NCI-H2196 (cell line): Measurements from ENCODE around the gene NT5C1A.

Experiments used
- DNase-seq: peaks from one replicate; lab custom pipeline; 2025; ENCODE audit not compliant: unreplicated experiment; lab: John Stamatoyannopoulos, UW

Gene NT5C1A

GRCh38 chr1:39639305-39640130, 32.4 kb downstream of the NT5C1A start, which contains the start of gene HEYL:
Gene HEYL (minus strand): TSS chr1:39639643. CDS start chr1:39639625, 18 bp downstream.
- peak; percentile 81 for DNase-seq

- no peak for DNase-seq
Observed at GRCh38 chr1:39638965-39639304, 33.0 kb downstream of the NT5C1A start.

GRCh38 chr1:39637361-39637760, 34.5 kb downstream of the NT5C1A start:
- no peak for DNase-seq

- DNase-seq, result no peak
Observed at GRCh38 chr1:39635871-39636210, 36.1 kb downstream of the NT5C1A start.

GRCh38 chr1:39635205-39635870, 36.6 kb downstream of the NT5C1A start:
- DNase-seq, result no peak

GRCh38 chr1:39633422-39633821, 38.5 kb downstream of the NT5C1A start:
- DNase-seq, result no peak

- DNase-seq, result no peak
Observed at GRCh38 chr1:39632682-39633417, 39.1 kb downstream of the NT5C1A start.

GRCh38 chr1:39632323-39632681, 39.6 kb downstream of the NT5C1A start:
- DNase-seq, result no peak

GRCh38 chr1:39631361-39632322, 40.3 kb downstream of the NT5C1A start:
- DNase-seq, result no peak

GRCh38 chr1:39628807-39629350, 43.0 kb downstream of the NT5C1A start:
- no peak for DNase-seq

- DNase-seq, result no peak
Observed at GRCh38 chr1:39626646-39627045, 45.3 kb downstream of the NT5C1A start.

- no peak for DNase-seq
Observed at GRCh38 chr1:39625462-39626273, 46.2 kb downstream of the NT5C1A start.

GRCh38 chr1:39625009-39625408, 46.9 kb downstream of the NT5C1A start:
- no peak for DNase-seq

GRCh38 chr1:39623053-39623452, 48.9 kb downstream of the NT5C1A start:
- no peak for DNase-seq

GRCh38 chr1:39622427-39622826, 49.5 kb downstream of the NT5C1A start:
- DNase-seq, result no peak

- no peak for DNase-seq
Observed at GRCh38 chr1:39620659-39621165, 51.2 kb downstream of the NT5C1A start.

GRCh38 chr1:39617488-39618049, 54.3 kb downstream of the NT5C1A start:
- no peak for DNase-seq

GRCh38 chr1:39615086-39615673, 56.7 kb downstream of the NT5C1A start:
- no peak for DNase-seq

- no peak for DNase-seq
Observed at GRCh38 chr1:39614488-39614887, 57.4 kb downstream of the NT5C1A start.
